GM19043 (cell line): ENCODE data around the gene PDZRN3.

Experiments
- ATAC-seq: cut with Tn5 transposase; IDR thresholded peaks from one replicate; pipeline ENCODE4 v1.9.1; 2021; ENCODE audit warnings: low read depth; ENCODE audit not compliant: unreplicated experiment

Gene PDZRN3

GRCh38 chr3:73530022-73530396 is 94.7 kb downstream of the PDZRN3 start:
- ATAC-seq: no peak

- ATAC-seq: no peak
Observed at GRCh38 chr3:73529308-73530021, 95.3 kb downstream of the PDZRN3 start.

GRCh38 chr3:73525591-73525990 is 99.2 kb downstream of the PDZRN3 start:
- ATAC-seq: no peak

- ATAC-seq: no peak
Observed at GRCh38 chr3:73523661-73524060, 101.1 kb downstream of the PDZRN3 start.

GRCh38 chr3:73521734-73522336 is 102.9 kb downstream of the PDZRN3 start:
- no peak for ATAC-seq

- no peak for ATAC-seq
Observed at GRCh38 chr3:73520931-73521461, 103.7 kb downstream of the PDZRN3 start.

GRCh38 chr3:73516631-73517030 is 108.1 kb downstream of the PDZRN3 start:
- no peak for ATAC-seq

- no peak for ATAC-seq
Observed at GRCh38 chr3:73513260-73513659, 111.5 kb downstream of the PDZRN3 start.

- ATAC-seq: no peak
Observed at GRCh38 chr3:73511571-73512525, 112.9 kb downstream of the PDZRN3 start.

GRCh38 chr3:73510784-73511183 is 114.0 kb downstream of the PDZRN3 start:
- ATAC-seq: no peak

GRCh38 chr3:73510334-73510733 is 114.4 kb downstream of the PDZRN3 start:
- ATAC-seq: no peak

GRCh38 chr3:73509816-73510215 is 114.9 kb downstream of the PDZRN3 start:
- ATAC-seq: no peak

- ATAC-seq: no peak
Observed at GRCh38 chr3:73509066-73509465, 115.7 kb downstream of the PDZRN3 start.

GRCh38 chr3:73508330-73508954 is 116.3 kb downstream of the PDZRN3 start:
- ATAC-seq: peak; percentile 65

- ATAC-seq: no peak
Observed at GRCh38 chr3:73504852-73505251, 119.9 kb downstream of the PDZRN3 start.

GRCh38 chr3:73504239-73504638 is 120.5 kb downstream of the PDZRN3 start:
- ATAC-seq: no peak

- ATAC-seq: no peak
Observed at GRCh38 chr3:73503781-73504180, 121.0 kb downstream of the PDZRN3 start.

GRCh38 chr3:73502609-73503583 is 121.8 kb downstream of the PDZRN3 start:
- peak; percentile 64 for ATAC-seq

- ATAC-seq: no peak
Observed at GRCh38 chr3:73500321-73500720, 124.4 kb downstream of the PDZRN3 start.
